Measurements from ENCODE around the gene PRTG. TPM values are rescaled to one million over a fixed set of nuclear protein-coding genes. Genes with fewer than 3 reads are reported as not detected.
A peak's percentile ranks its signal among the peaks of the same experiment; 100 is the strongest.
"Not testable (repeated sequence)": the region's sequence is repeated elsewhere in the genome, so short reads cannot be mapped to it uniquely, and the experiment has no call there.

PRTG gene
- total RNA-seq, 1 donor from 2014 or later: not detected

GRCh38 chr15:55618387-55618786 is 124.6 kb downstream of the PRTG start:
- intact Hi-C loops (cut with micrococcal nuclease): no loop called here
- Mint-ChIP-seq H3K36me3 (ENCODE audit: low read depth) (no peaks in the 10 kb centered on the region), H3K27me3 (peaks cover 32% of the 10 kb centered on the region), H3K4me3 (no peak overlapping the region), H3K27ac (no peak overlapping the region), H3K4me1 (no peaks in the 10 kb centered on the region), H3K9me3 (no peaks in the 10 kb centered on the region)
- DNase-seq: no peak

- Mint-ChIP-seq H3K36me3 (ENCODE audit: low read depth) (no peaks in the 10 kb centered on the region), H3K4me1 (no peaks in the 10 kb centered on the region), H3K9me3 (no peaks in the 10 kb centered on the region), H3K27ac (no peak overlapping the region), H3K4me3 (no peak overlapping the region), H3K27me3 (peaks cover 33% of the 10 kb centered on the region)
- no peak for DNase-seq
- intact Hi-C loops (cut with micrococcal nuclease): no loop called here
Measured at GRCh38 chr15:55615445-55615844, 127.5 kb downstream of the PRTG start.

GRCh38 chr15:55613727-55614126 is 129.2 kb downstream of the PRTG start:
- Mint-ChIP-seq H3K27ac (no peak overlapping the region), H3K9me3 (no peaks in the 10 kb centered on the region), H3K4me3 (no peak overlapping the region), H3K36me3 (ENCODE audit: low read depth) (no peaks in the 10 kb centered on the region), H3K4me1 (no peaks in the 10 kb centered on the region), H3K27me3 (peaks cover 27% of the 10 kb centered on the region)
- intact Hi-C loops (cut with micrococcal nuclease): no loop called here
- no peak for DNase-seq

GRCh38 chr15:55606214-55606613 is 136.7 kb downstream of the PRTG start:
- Mint-ChIP-seq H3K4me1 (no peaks in the 10 kb centered on the region), H3K36me3 (ENCODE audit: low read depth) (no peaks in the 10 kb centered on the region), H3K27ac (no peak overlapping the region), H3K27me3 (no peaks in the 10 kb centered on the region), H3K4me3 (no peak overlapping the region), H3K9me3 (peaks cover 3% of the 10 kb centered on the region)
- DNase-seq: no peak
- intact Hi-C loops (cut with micrococcal nuclease): no loop called here

GRCh38 chr15:55601374-55601773 is 141.6 kb downstream of the PRTG start:
- H3K4me1 Mint-ChIP-seq: no peaks in the 10 kb centered on the region
- H3K27me3 Mint-ChIP-seq: peaks cover 3% of the 10 kb centered on the region
- intact Hi-C loops (cut with micrococcal nuclease): no loop called here
- H3K9me3 Mint-ChIP-seq: no peaks in the 10 kb centered on the region
- no peaks in the 10 kb centered on the region for H3K36me3 Mint-ChIP-seq (ENCODE audit: low read depth)
- H3K4me3 Mint-ChIP-seq: no peak overlapping the region
- DNase-seq: no peak
- H3K27ac Mint-ChIP-seq: no peak overlapping the region

GRCh38 chr15:55599439-55599838 is 143.5 kb downstream of the PRTG start:
- Mint-ChIP-seq H3K4me3 (no peak overlapping the region), H3K4me1 (no peaks in the 10 kb centered on the region)
- intact Hi-C loops (cut with micrococcal nuclease): no loop called here

GRCh38 chr15:55593019-55593418 is 149.9 kb downstream of the PRTG start:
- H3K36me3 Mint-ChIP-seq (ENCODE audit: low read depth); H3K4me1 Mint-ChIP-seq; H3K9me3 Mint-ChIP-seq; intact Hi-C loops (cut with micrococcal nuclease); H3K4me3 Mint-ChIP-seq; DNase-seq; H3K27ac Mint-ChIP-seq: not testable (repeated sequence)
- peaks cover 39% of the 10 kb centered on the region for H3K27me3 Mint-ChIP-seq

More at GRCh38 chr15:55599439-55599838, 143.5 kb downstream of the PRTG start:
- DNase-seq: no peak
- H3K9me3 Mint-ChIP-seq: no peaks in the 10 kb centered on the region
- H3K36me3 Mint-ChIP-seq (ENCODE audit: low read depth): no peaks in the 10 kb centered on the region
- no peak overlapping the region for H3K27ac Mint-ChIP-seq
- H3K27me3 Mint-ChIP-seq: peaks cover 5% of the 10 kb centered on the region

- H3K4me3 Mint-ChIP-seq: no peak overlapping the region
- DNase-seq: no peak
- H3K27me3 Mint-ChIP-seq: peaks cover 37% of the 10 kb centered on the region
- peaks cover 2% of the 10 kb centered on the region for H3K4me1 Mint-ChIP-seq
- intact Hi-C loops (cut with micrococcal nuclease): no loop called here
- H3K9me3 Mint-ChIP-seq: peaks cover 4% of the 10 kb centered on the region
- no peaks in the 10 kb centered on the region for H3K36me3 Mint-ChIP-seq (ENCODE audit: low read depth)
- no peak overlapping the region for H3K27ac Mint-ChIP-seq
Measured at GRCh38 chr15:55590788-55591187, 152.2 kb downstream of the PRTG start.

- Mint-ChIP-seq H3K27me3 (peaks cover 45% of the 10 kb centered on the region), H3K4me3 (peak overlapping the region; percentile 70)
- intact Hi-C loops (cut with micrococcal nuclease): no loop called here
Measured at GRCh38 chr15:55589287-55589686, 153.7 kb downstream of the PRTG start.

GRCh38 chr15:55588815-55589115 is 154.2 kb downstream of the PRTG start:
- Mint-ChIP-seq H3K4me1 (peaks cover 2% of the 10 kb centered on the region), H3K4me3 (peak overlapping the region; percentile 70), H3K27ac (no peak overlapping the region), H3K36me3 (ENCODE audit: low read depth) (no peaks in the 10 kb centered on the region), H3K27me3 (peaks cover 47% of the 10 kb centered on the region), H3K9me3 (peaks cover 4% of the 10 kb centered on the region)
- no peak for DNase-seq
- intact Hi-C loops (cut with micrococcal nuclease): no loop called here

More at GRCh38 chr15:55589287-55589686, 153.7 kb downstream of the PRTG start:
- Mint-ChIP-seq H3K4me1 (peaks cover 2% of the 10 kb centered on the region), H3K27ac (no peak overlapping the region), H3K36me3 (ENCODE audit: low read depth) (no peaks in the 10 kb centered on the region), H3K9me3 (peaks cover 4% of the 10 kb centered on the region)
- DNase-seq: no peak

GRCh38 chr15:55588070-55588814 is 154.7 kb downstream of the PRTG start, which contains the start of gene PYGO1:
PYGO1 (minus strand) TSS chr15:55588345; CDS start chr15:55587883, 462 bp downstream.
- Mint-ChIP-seq H3K4me3 (peak within 1 kb of the TSS; percentile 70), H3K27me3 (peaks cover 49% of the 10 kb centered on the region), H3K27ac (no peak within 1 kb of the TSS), H3K36me3 (ENCODE audit: low read depth) (no peaks in the 10 kb centered on the region), H3K9me3 (peaks cover 4% of the 10 kb centered on the region), H3K4me1 (peaks cover 2% of the 10 kb centered on the region)
- peak; percentile 76 for DNase-seq
- intact Hi-C loops (cut with micrococcal nuclease): no loop called here

- peak overlapping the region; percentile 47 for H3K4me3 Mint-ChIP-seq
- DNase-seq: peak; percentile 62
- H3K9me3 Mint-ChIP-seq: no peaks in the 10 kb centered on the region
- peaks cover 2% of the 10 kb centered on the region for H3K4me1 Mint-ChIP-seq
- intact Hi-C loops (cut with micrococcal nuclease): no loop called here
- no peaks in the 10 kb centered on the region for H3K36me3 Mint-ChIP-seq (ENCODE audit: low read depth)
- no peak overlapping the region for H3K27ac Mint-ChIP-seq
- peaks cover 50% of the 10 kb centered on the region for H3K27me3 Mint-ChIP-seq
Measured at GRCh38 chr15:55587321-55588069, 155.5 kb downstream of the PRTG start.

- Mint-ChIP-seq H3K36me3 (ENCODE audit: low read depth) (no peaks in the 10 kb centered on the region), H3K4me3 (no peak overlapping the region), H3K4me1 (peaks cover 2% of the 10 kb centered on the region), H3K27ac (no peak overlapping the region), H3K27me3 (peaks cover 50% of the 10 kb centered on the region), H3K9me3 (no peaks in the 10 kb centered on the region)
- DNase-seq: no peak
- intact Hi-C loops (cut with micrococcal nuclease): no loop called here
Measured at GRCh38 chr15:55586808-55587207, 156.1 kb downstream of the PRTG start.

GRCh38 chr15:55576943-55577342 is 166.0 kb downstream of the PRTG start:
- intact Hi-C loops (cut with micrococcal nuclease): no loop called here
- H3K4me1 Mint-ChIP-seq: no peaks in the 10 kb centered on the region
- no peak for DNase-seq
- no peaks in the 10 kb centered on the region for H3K9me3 Mint-ChIP-seq
- H3K4me3 Mint-ChIP-seq: no peak overlapping the region
- no peak overlapping the region for H3K27ac Mint-ChIP-seq
- peaks cover 17% of the 10 kb centered on the region for H3K27me3 Mint-ChIP-seq
- H3K36me3 Mint-ChIP-seq (ENCODE audit: low read depth): no peaks in the 10 kb centered on the region

Measured in activated CD4-positive, alpha-beta T cell treated with anti-CD3 and anti-CD28 coated beads, Interleukin-2, amount 10 ng/mL, durations not matched to agents 24 days and 14 days (primary cell).